Suprapubic skin (tissue), 4 donors: ENCODE data around the gene ACVR2B.

Experiments used
- CTCF ChIP-seq, 2 donors: fragments of 200-600 bp in 1 of 2; fragments of 450-650 bp in 1 of 2; sonication (generic) in 1 of 2; IDR thresholded peaks; one replicate each; pipeline ENCODE4 v1.5.1; 2016 to 2019; ENCODE audit warnings: antibody characterized with exemption in 2 of 2, mild to moderate bottlenecking in 1 of 2, moderate library complexity in 1 of 2
- EP300 ChIP-seq: sonication (generic); formaldehyde crosslinking; IDR thresholded peaks from one replicate; pipeline ENCODE4 v1.6.1; 2017; ENCODE audit warnings: antibody characterized with exemption
- POLR2A ChIP-seq, 2 donors: fragments of 450-650 bp; IDR thresholded peaks; one replicate each; pipeline ENCODE4 v1.6.1; 2017; ENCODE audit warnings: antibody characterized with exemption in 2 of 2, mild to moderate bottlenecking in 2 of 2, moderate library complexity in 2 of 2
- POLR2AphosphoS5 ChIP-seq, 3 donors: sonication (generic); formaldehyde crosslinking; IDR thresholded peaks; one replicate each; pipeline ENCODE4 v1.6.1; 2017; ENCODE audit warnings: antibody characterized with exemption in 3 of 3

GRCh38 chr3:38497031-38497430 is 43.3 kb downstream of the ACVR2B start:
- TF ChIP-seq CTCF (IDR thresholded peaks at IDR 0.05): no peak
- no peak for TF ChIP-seq POLR2AphosphoS5 (IDR thresholded peaks at IDR 0.05)
- no peak for TF ChIP-seq POLR2A (IDR thresholded peaks at IDR 0.05)
- TF ChIP-seq EP300: no peak
